ENCODE measurements around the gene HACD4.
"Not testable (repeated sequence)": the region's sequence is repeated elsewhere in the genome, so short reads cannot be mapped to it uniquely, and the experiment has no call there.

HACD4 gene

DNA sequence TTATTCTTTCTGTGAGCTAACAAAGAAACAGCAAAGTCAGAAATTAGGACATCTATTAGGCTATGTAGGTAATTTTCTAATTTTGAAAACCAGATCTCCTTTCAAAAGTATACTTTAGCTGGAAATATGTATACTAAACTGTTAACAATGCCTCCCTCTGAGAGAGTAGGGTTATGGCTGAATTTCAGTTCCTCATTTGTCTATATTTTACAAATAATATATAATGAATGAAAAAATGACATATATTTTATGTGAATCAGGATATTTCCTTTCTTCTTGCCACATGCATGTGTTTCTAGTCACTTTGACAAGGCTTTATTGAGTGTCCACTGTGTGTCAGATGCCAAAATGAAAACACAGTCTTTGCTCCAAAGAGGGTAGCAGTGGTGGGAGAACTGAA lies 15.4 kb downstream of the HACD4 start:
- DNase-seq = no peak

GRCh38 chr9:21015129-21015815 lies 16.2 kb downstream of the HACD4 start:
- no peak for DNase-seq

DNA sequence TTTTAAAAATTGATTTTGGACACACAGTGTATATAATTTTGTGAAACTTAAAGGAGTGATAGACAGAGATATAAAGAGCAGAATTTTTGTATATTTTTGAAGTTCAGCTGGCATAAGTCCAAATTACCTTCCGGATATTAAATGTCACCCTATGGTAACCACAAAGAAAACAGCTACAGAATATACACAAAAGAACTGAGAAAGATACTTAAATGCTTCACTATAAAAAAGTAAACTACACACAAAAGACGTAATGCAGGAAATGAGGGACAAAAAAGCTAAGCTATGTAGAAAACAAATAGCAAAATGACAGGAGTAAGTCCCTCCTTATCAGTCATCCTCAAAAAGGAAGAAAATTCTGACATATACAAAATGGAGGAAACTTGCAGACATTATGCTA lies 29.4 kb downstream of the HACD4 start:
- DNase-seq = no peak

GRCh38 chr9:21001581-21001980 lies 29.9 kb downstream of the HACD4 start:
- no peak for DNase-seq

GRCh38 chr9:20997503-20998076 lies 33.9 kb downstream of the HACD4 start:
- DNase-seq = peak; percentile 7

DNA sequence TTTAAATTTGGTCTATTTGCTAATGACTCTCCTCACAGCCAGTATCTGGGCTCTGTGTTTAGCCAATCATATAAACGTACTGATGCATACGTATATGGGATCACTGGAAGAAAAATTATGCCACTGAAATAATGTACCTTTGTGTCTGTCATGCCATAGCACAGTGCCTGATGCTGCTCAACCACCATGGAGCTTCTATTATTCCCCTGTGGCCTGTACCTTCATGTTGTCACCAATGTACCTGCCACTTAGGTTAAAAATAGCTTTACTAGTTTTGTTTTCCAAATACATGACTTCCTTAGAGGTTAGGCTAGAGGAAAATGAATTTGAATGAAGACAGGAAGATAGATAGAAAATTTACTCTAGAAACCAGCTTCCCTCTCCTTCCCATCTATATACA lies 34.6 kb downstream of the HACD4 start:
- no peak for DNase-seq

DNA sequence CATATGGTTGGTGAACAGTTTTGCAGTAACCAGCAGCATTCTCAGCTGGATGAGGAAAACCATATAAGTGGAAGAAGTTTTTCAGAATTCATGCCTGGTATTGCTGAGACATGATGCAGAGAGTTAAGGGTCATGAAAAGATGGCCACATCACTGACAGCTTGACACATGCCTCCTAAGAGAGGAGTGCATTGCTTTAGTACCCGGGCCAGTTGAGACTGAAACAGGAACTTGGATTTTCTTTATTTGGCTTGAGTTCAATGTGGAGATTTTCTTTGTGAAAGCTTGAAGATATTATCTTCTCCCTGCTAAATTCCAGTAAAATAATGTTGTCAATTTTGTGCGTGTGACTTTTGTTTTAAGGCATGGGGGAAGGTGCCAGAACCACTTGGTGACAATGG lies 35.8 kb downstream of the HACD4 start:
- DNase-seq = no peak

DNA sequence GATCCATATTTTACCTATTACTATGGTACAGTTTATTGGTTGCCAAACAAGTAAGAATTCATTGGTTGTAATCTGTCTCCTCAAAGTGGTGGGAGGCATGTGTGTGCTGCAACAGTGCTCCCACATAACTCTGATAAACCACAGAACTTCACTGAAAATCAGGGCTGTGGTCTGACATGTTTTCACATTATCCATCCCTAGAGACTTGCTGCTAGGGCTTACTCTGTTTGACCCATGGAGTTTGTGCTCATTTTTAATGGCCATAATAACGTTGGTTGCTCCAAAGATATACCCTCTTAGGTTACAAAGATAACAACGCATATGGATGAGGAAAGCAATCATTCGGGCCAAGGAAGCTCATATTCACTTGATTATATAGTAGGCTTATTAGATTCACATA lies 37.0 kb downstream of the HACD4 start:
- no peak for DNase-seq

DNA sequence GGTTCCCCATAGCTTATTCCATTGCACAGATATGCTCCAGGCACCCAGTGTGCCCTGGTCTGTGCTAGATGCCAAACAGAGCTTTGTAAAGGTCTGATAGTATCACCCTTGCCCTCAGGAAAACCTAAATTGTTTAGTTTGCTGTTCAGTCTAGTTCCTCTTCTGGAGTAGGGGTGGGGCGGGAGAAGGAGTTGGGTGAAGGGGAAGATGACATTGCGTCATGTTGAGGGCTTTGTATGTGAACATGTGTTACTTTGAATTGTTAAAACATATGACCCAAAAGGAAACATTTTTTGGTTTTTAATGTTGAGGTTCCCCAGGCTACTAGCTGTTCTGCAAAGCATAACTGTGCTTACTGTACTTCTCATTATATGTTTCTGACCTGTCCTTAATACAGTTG lies 40.6 kb downstream of the HACD4 start:
- DNase-seq = no peak

DNA sequence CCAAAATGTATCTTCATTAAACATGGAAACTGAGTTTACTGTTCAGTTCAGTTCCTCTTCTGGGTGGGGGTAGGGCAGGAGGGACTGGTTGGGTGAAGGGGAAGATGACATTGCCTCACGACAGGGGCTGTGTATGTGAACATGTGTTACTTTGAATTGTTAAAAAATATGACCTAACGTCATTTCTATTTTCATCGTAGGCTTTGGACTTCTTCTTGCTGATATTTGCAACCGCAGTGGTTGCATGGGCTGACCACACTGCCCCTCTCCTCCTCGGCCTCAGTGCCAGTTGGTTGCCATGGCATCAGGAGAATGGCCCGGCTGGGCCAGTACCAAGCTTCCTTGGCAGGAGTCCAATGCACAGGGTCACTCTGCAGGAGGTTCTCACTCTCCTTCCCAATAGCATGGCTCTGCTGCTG lies 41.5 kb downstream of the HACD4 start:
- no peak for DNase-seq

- no peak for DNase-seq
Observed at GRCh38 chr9:20988671-20989315, 42.6 kb downstream of the HACD4 start.

DNA sequence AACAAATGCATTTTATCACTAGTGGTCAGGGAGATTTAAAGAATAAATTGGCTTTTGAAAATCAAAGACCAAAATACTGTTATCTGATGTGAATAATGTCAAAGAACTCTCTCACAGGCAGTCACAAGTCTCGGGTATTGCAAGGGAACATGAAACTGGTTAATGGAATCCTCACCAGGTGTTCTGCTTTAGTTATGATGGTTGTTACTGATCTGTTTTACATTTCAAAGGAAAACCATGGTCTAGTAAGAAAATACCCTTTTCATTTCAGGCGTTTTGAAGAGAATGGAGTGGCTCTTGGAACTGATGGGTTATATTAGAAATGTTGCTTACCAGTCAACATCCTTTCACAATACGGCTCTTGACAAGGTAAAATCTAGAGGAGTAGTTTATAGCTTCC lies 43.4 kb downstream of the HACD4 start:
- no peak for DNase-seq

GRCh38 chr9:20987521-20987920 lies 43.9 kb downstream of the HACD4 start:
- DNase-seq = no peak

GRCh38 chr9:20985851-20986600 lies 45.4 kb downstream of the HACD4 start:
- DNase-seq = no peak

DNA sequence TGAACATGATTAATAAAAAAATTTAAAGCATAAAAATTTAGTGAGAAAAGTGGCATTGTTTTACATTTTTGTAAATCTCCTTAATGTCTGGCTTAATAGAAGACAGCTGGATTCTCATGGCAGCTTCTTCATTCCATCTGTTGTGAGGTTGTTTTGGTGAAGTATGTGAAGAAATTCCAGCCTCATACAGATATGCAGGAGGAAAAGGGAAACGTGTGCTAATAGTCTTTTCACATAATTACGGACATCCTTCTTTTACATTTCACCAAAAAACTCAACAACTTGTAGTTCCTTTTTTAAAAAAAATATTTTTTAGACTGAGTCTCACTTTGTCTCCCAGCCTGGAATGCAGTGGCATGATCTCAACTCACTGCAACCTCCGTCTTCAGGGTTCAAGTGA lies 46.9 kb downstream of the HACD4 start:
- DNase-seq = no peak

DNA sequence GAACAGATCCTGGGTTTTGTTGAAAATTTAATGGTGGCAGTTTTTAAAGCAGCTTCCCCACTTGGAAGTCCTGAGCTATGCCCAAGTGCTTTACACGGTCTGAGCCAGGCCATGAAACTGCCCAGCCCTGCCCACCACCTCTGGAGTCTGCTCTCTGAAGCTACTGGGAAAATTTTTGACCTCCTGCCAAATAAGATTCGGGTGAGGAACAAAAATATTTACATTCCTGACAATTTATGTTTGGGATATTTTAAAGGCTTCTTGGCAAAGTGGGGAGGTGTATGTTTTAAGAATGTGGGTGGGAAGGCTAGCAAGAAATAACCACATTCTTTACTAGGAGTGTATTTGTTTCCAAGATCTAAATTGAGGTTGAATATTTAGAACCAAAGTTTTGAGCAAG lies 50.0 kb downstream of the HACD4 start:
- no peak for DNase-seq

- no peak for DNase-seq
Observed at GRCh38 chr9:20980832-20981455, 50.5 kb downstream of the HACD4 start.

DNA sequence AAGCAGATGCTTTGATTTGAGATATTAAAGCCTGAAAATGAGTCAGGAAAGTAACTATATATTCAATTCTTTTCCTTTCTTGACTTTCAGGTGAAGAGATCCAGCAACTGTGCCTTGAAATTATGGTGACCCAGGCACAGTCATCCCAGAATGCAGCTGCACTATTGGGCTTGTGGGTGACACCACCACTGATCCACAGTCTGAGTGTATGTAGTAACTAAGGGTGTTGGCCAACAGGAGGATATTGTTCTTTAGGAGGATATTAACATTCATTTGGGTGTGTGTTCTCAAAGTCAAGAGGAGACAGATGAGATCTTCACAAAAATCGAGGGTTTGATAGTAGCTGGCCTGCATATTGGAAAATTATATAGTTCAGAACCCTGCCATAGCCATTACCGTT lies 53.2 kb downstream of the HACD4 start:
- DNase-seq = no peak

DNA sequence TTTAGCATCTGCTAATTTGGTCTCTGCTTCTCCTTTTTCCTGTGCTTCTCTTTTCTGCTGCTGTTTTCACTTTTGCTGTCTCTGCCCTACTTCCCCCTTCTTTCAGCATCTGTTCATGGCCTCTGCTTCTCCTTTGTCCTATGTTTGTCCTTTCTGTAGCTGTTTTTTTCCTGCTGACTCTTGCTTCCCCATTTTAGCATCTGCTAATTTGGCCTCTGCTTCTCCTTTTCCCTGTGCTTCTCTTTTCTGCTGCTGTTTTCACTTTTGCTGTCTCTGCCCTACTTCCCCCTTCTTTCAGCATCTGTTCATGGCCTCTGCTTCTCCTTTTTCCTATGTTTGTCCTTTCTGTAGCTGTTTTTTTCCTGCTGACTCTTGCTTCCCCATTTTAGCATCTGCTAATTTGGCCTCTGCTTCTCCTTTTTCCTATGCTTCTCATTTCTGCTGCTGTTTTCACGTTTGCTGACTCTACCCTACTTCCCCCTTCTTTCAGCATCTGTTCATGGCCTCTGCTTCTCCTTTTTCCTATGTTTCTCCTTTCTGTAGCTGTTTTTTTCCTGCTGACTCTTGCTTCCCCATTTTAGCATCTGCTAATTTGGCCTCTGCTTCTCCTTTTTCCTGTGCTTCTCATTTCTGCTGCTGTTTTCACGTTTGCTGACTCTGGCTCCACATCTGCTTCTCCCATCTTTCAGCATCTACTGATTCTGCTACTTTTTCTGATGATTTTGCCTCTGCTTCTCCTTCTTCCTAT lies 57.1 kb downstream of the HACD4 start:
- not testable (repeated sequence) for DNase-seq

GRCh38 chr9:20973246-20973947 lies 58.0 kb downstream of the HACD4 start:
- DNase-seq = not testable (repeated sequence)

- no peak for DNase-seq
Observed at GRCh38 chr9:20972684-20973083, 58.8 kb downstream of the HACD4 start.
